Endothelial cell of hepatic sinusoid (primary cell): ENCODE measurements around the gene SAE1.

ENCODE experiments used
- in situ Hi-C: cut with HindIII; loops from 2 replicates; pipeline ENCODE4 v1.10.0; 2017; ENCODE audit warnings: low sequenced_read_pairs

The SAE1 gene

DNA sequence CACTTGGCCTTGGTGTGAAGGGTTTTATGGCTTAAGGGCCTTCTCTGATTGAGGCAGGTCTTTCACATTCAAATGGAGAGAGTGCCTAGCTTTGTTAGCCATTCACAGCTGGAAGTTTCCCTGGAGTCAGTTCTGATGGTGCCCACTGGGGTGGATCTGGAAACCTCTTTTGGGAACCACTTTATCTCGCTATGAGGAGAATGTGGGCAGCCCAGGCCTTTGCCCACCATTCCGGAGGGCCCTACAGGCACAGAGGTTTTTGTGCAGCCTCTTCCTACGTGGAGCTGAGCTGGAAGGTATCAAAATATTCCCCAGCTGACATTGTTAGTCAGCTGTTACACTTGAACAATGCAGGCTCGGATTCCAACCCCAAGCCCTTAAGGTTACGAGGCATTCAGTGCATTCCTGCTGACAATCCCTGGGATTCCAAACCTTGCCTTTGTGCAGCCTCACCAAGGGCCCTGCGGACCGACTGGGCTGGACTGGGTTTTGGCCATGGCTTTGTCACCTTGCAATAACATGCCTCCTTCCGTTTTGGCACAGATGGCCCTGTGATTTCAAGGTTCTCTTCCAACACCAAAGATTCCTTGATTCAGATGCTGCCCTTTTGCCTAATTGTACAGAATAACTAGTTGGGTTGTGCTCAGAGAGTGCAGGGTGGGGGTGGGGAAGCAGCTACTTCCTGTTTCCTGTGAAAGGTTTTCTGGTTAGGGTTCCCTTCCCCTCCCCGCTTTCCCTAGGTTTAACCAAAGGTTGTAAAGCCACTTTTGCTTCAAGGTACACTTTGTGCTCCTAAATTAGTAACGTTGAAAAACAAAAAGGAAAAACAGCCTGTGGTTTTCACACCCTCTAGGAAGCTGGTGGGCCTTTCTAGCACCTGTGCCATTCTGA is 27.0 kb downstream of the SAE1 start:
- in situ Hi-C loops, result no loop called here

DNA sequence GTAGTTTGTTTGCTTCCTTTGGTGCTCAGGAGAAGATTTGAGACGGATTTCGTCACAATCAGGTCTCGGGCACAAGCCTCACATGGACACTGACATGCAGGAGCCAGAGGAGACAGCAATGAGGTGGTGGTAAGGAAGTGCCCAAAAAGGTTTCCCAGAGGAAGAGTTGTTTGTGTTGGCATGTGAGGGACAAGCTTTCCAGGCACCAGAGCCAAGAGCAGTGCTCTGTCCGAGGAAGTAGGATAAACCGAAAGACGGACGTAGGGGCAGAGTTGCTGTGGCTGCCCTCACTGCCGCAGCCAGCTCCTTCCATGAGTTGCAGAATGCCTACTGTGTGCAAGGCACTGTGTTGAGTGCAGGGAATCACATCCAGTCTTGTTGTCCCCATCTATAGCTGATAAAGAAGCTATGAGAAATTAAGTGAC is 27.7 kb downstream of the SAE1 start:
- in situ Hi-C loops, result no loop called here

DNA sequence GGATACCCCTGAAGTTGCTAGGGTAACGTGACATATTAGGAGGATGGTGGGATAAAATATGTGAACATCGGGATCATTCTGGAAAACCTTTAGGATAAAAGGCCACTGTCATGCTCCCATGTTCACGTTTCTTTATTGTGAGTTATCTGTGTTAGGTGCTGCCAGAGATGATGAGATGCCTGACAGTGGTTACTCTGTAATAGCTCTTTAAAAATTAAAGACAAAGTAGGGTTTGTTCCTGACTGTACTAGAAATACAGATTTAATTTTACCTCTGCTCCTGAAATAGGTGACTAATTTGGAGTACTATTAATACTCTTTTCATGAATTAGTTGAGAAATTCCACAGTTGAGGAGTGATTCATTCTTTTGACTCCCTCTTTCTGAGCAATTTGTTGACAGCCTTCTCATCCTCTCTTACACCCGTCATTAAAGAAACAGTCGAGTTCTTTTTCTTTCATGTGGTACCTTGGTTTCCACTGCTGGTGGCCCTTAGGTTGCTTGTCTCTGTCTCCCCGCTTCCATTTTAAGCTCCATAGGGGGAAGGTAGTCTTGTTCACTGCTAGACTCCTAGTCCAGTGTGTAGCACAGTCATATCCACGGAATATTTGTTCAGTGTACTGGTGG is 28.4 kb downstream of the SAE1 start:
- in situ Hi-C loops, result no loop called here

DNA sequence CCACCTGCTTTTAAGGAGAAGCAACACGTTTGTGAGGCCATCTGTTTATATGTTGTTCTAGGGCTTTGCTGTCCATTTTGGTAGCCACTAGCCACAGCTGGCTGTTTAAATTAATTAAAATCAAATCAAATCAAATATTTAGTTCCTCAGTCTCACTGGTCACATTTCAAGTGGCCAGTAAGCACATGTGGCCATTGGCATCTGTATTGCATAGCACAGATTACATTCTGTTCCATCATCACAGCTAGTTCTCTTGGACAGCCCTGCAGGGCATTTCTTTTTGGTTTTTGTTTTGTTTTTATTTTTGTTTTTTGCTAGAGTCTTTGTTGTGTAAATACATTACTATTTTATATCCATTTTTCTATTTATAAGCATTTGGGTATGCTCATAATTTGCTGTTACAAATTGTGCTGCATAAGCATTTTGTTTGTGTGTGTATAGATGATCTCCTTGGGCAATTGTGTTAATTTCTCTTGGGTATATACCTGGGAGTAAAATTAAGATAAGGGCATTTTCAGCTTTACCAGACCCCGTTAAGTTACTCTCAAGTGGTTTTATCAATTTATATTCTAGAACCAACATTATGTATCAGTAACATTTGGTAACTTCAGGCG is 31.3 kb downstream of the SAE1 start:
- in situ Hi-C loops, result no loop called here

DNA sequence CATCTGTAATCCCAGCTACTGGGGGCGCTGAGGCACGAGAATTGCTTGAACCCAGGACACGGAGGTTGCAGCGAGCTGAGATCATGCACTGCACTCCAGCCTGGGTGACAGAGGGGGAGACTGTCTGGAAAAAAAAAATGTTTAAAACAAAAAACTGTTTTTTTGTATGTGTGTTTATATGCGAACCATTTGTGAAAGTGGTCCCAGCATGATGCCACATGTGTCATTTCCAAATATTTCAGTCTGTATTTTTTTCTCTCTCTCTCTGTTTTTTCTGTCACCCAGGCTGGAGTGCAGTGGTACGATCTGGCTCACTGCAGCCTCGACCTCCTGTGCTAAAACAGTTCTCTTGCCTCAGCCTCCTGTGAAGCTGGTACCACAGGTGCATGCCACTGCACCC is 37.4 kb downstream of the SAE1 start:
- in situ Hi-C loops, result loop anchor here (5.0 kb wide), 1 partner anchor 66 kb away; no protein-coding TSS in a partner anchor

DNA sequence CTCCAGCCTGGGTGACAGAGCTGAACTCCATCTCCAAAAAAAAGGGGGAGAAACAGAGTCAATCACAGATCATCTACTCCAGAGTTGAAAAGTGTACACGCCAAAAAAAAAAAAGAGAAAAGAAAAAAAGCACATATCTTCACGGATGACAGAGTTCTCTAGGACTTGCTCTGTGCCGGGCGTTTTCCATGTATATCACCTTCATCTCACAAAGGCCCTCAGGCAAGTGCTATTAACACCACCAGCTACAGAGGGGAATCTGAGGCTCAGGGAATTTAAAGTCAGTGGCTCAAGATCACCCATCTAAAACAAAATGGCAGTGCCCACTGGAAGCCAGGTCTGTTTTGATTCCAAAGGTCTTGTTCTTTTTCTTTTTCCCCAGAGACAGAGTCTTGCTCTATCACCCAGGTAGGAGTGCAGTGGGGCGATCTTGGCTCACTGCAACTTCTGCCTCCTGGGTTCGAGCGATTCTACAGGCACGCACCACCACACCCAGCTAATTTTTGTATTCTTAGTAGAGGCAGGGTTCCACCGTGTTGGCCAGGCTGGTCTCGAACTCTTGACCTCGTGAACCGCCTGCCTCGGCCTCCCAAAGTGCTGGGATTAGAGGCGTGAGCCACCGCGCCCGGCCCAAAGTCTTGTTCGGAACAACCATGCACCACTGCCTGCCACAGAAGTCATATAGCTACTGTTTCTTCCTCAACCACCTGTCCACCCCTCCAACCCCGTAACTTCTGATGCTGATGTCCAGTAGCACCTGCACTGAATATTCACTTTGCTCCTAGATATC is 42.2 kb downstream of the SAE1 start:
- in situ Hi-C loops, result no loop called here

DNA sequence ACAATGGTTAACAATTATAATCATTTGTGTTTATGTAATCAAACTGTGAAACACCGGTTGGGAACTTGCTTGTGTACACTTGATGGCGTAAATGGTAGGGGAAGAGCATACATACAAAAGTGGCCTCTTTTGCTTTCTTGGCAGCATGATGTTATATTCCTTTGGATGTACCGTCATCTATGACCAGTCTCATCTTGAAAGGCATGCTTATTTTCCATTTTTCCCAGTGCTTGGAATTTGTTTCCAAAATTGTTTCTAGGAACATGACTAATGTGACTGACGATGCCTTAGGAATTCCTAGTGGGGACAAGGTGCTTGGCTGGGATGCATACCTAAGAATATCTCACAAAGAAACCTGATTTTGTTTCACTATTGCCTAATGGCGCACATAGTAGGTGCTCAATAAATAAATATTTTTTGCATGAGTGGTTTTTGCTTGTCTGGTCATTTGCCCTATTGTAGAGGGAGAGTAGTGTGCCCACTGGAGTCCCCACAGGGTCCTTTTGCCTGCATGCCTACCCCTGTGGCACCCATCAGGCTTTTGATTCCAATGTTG is 45.5 kb downstream of the SAE1 start:
- in situ Hi-C loops, result no loop called here

DNA sequence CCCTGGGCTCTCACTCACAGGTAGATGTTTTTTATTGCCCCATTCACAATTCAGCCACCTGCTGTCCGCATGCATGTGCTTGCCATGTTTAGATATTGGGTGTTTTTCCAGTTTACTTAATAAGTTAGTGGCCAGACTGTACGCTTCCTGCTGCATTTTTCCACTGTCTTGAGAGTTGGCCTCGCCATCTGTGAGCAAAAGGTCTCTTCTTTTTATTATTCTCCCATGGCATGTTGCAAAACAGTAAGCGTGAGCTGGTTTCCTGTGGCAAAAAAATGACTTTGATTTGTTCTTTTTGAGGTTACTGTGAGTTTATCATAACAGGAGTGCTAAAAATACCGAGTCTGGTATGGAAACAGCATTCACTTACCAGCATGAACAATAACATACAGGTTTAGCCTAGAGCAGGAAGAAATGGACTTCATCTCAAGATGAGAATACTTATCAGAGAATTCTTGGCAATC is 46.0 kb downstream of the SAE1 start:
- in situ Hi-C loops, result no loop called here

DNA sequence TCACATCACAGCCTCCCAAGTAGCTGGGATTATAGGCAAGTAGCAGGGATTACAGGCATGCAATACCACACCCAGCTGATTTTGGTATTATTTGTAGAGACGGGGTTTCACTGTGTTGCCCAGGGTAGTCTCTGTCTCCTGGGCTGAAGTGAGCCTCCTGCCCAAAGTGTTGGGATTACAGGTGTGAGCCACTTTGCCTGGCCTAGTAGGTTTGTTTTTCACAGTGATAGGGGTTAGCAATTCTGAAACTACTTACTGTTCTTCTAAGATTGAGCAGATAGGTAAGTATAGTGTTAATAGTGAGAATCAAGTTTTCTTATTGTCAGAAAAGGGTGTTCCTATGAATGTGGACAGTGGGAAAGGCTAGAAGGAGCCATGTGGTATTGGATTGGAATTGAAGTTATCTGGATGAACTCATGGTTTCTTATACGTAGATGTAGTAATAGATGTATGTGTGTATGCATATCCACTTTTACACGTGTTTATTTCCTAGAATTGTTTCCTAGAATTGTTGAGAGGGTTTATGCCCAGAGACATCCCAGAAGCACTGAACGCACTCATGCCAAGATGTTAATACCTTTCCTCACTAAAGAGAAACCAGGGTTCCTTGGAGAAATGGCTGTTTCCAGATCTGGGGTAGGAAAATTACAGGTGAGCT is 49.1 kb downstream of the SAE1 start:
- in situ Hi-C loops, result no loop called here

DNA sequence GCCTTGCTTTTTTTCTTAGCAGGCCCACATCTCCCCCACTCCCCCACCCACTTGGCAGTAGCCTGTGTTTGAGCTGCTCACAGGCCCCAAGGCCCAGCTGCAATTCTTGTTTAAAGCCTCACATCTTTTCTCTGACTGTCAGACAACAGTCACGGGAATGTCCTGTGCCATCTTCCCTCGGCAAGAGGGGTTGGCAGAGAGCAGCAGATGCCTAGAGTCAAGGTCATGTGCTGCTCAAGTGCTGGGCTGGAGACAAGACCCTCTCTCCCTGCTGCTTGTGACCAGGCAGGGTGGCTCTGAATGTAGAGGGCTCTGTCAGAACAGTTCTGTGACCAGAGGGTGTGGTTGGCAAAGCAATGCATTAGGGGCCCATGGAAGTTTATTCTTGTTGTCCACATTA is 53.0 kb downstream of the SAE1 start:
- in situ Hi-C loops, result no loop called here

DNA sequence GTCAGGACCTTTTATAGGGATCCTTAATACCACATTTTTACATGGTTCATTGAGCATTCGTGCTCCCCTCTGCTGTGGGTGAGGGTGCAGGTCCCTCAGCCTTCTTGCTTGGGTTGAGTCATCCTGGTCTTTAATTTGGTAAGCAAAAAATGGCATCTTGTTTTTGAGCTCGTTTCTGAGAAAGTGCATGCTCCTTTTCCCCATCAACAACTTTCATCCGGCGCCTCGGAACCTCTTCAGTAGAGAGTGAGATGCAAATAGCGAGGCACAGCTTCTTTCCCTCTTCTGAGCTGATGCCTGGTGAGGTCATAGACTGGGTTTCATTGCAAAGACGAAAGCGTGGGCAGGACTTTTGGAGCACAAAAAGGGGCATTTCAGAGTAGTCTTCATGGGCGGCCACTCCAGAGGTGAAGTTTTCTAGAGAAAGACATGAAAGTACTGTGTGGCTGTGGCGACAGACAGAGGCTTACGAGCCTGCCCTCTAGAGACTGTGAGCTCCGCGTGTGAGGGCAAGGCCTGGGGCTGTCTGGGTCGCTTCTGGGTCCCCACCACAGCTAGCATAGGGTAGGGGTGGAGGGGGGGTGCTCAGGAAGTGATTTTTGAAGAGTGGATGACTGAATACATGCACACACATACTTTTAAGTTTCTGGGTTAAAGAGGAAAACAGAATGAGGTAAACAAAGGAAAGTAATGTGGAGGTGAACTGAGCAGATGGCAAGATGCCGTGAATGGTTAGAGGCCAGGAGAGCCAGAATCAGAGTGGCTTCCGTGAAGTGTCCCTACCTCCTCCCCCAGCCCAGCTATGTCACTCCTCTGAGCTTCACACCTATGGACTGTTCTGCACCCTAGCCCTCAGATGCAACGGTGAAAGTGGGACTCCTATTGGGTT is 56.1 kb downstream of the SAE1 start:
- in situ Hi-C loops, result no loop called here

DNA sequence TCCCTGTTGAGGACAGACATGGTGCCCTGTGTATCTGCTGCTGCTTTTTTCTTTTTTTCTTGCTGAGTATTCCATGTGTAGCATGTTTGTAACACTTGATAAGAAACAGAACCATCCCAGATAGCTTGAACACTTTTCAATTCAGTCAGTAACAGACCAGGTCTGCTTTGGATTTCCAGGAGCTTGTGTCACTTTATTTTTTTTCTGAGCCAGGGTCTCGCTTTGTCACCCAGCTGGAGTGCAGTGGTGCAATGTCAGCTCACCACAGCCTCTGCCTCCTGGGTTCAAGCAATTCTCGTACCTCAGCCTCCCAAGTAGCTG is 56.7 kb downstream of the SAE1 start:
- in situ Hi-C loops, result no loop called here

DNA sequence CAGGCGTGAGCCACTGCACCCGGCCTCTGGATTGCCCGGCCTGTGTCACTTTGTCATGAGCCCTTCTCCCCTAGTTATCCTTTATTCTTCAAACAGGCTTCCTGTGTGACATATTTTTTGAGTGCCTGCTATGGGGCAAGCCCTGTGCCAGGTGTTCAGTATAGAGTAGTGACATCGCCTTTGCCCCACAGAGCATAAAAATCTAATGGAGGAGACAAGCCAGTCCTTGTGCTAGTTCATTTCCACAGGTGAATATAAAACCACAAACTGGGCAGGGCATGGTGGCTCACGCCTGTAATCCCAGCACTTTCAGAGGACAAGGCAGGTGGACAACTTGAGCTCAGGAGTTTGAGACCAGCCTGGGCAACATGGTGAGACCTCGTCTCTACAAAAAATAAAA is 57.2 kb downstream of the SAE1 start:
- in situ Hi-C loops, result no loop called here

DNA sequence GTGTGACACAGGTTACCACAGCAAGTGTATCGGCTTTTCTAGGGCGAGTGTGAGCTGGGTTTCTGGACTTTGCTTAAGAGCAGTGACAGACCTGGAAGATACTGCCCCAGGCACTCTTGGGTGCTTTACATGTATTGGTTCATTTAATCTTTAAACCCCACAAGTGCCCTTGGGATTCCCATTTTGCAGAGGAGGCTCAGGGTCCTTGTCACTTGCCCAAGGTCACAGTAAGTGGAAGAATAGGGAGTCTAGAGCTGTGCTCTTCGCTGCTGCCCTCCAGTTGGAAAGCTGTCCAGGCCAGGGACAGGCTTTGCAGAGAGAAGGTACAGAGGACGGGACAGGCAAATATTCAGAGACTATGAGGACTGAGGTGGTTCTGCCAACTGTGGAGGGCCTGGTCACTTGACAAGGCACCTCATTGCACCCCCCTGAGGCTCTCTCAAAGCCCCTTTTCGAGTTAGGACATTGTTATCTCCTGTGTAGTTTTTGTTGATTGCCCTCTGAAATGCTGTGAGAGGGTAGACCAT is 57.9 kb downstream of the SAE1 start:
- in situ Hi-C loops, result no loop called here

DNA sequence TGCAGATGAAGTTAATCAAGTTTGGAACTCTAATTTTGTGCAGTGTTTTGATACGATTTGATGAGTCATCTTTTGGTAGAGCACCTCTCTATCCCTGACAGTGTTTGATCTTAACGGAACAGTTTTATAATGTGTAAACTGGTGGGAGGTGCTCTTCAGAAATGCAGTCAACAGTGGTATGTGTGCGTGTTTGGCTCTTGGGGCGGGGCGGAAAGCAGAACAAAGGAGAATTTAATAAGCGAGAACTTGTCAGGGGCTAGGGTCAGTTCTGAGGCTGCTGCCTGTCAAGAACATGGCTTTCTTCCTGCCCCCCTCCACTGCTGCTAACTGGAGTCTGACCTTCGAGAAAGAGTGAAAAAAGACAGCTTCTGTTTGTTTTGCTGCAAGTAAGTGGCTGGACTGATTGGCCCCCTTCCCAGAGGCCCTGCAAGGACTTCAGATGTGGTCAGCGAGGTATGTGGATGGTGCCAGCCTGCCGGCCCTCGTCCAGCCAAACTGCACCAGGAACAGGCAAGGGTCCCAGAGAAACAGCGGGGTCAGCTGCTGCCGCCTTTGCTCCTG is 59.6 kb downstream of the SAE1 start:
- in situ Hi-C loops, result no loop called here

DNA sequence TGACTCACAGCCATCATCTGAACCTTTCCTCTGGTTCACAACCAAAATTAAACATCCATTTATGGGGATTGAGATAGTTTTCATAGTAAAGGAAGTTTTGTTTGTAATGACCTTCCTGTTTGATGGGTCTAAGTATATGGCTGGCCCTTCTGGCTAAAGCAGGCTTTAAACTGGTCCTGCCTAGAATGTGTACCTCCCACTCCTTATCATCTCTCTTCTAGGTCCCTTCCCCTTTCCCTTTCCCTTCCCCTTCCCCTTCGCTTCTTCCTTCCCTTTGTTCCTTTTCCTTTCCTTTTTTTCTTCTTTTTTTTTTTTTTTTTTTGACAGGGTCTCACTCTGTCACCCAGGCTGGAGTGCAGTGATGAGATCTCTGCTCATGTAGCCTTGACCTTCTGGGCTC is 64.8 kb downstream of the SAE1 start:
- in situ Hi-C loops, result no loop called here

DNA sequence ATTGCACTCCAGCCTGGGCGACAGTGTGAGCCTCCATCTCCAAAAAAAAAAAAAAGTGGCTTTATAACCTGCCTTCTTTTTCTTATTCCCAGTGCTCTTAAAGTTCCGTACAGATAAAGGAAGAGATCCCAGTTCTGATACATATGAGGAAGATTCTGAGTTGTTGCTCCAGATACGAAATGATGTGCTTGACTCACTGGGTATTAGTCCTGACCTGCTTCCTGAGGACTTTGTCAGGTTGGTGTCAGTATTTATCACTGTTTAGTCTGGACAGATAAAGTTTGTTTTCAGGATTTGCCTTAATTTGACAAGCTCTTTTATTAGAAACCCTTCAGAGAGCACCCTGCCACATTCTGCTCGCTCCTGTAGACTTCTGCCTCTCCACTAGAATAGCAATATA is 66.5 kb downstream of the SAE1 start:
- in situ Hi-C loops, result no loop called here

DNA sequence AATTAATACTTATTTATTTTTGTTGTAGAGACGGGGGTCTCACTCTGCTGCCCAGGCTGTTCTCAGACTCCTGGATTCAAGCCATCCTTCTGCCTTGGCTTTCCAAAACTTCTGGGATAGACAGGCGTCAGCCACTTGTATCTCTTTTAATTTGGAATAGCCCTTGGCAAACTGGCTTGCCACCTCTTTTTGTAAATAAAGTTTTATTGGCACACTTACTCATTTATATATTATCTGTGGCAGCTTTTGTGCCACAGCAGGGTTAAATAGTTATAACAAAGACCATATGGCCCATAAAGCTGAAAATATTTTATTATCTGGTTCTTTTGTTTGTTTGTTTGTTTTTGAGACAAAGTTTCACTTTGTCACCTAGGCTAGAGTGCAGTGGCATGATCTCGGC is 69.9 kb downstream of the SAE1 start:
- in situ Hi-C loops, result no loop called here

DNA sequence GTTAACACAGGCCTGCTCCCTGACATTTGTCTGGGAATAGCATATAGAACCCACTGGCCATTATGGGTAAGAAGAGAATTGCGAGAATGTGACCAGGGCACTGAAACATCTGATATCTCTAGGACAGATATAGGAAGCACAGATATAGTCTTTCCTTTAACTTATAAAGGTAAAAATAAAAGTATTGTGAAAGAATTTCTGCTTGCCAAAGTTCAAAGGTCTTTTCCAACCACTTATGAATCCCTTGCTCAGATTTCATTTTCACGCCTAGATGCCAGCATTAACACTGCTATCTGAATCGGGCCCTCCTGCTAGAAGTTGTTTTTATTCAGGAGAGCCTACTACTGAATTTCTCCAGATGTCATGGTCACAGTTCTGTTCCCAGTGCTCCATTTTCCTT is 72.6 kb downstream of the SAE1 start:
- in situ Hi-C loops, result no loop called here
